ENCODE data around the gene TMED6.

The TMED6 gene

GRCh38 chr16:69351309-69352027 lies at the start of gene TMED6:
TMED6 (minus strand) TSS chr16:69351786; CDS start chr16:69351753, 33 bp downstream.
- no peak for DNase-seq (ENCODE audit: low read depth in 2 of 2)

- no peak for DNase-seq (ENCODE audit: low read depth in 2 of 2)
These were observed 47.8 kb upstream of the TMED6 start for GRCh38 chr16:69399361-69399760.

GRCh38 chr16:69397821-69398521 lies 46.4 kb upstream of the TMED6 start:
- DNase-seq (ENCODE audit: low read depth in 2 of 2) = no peak

DNA sequence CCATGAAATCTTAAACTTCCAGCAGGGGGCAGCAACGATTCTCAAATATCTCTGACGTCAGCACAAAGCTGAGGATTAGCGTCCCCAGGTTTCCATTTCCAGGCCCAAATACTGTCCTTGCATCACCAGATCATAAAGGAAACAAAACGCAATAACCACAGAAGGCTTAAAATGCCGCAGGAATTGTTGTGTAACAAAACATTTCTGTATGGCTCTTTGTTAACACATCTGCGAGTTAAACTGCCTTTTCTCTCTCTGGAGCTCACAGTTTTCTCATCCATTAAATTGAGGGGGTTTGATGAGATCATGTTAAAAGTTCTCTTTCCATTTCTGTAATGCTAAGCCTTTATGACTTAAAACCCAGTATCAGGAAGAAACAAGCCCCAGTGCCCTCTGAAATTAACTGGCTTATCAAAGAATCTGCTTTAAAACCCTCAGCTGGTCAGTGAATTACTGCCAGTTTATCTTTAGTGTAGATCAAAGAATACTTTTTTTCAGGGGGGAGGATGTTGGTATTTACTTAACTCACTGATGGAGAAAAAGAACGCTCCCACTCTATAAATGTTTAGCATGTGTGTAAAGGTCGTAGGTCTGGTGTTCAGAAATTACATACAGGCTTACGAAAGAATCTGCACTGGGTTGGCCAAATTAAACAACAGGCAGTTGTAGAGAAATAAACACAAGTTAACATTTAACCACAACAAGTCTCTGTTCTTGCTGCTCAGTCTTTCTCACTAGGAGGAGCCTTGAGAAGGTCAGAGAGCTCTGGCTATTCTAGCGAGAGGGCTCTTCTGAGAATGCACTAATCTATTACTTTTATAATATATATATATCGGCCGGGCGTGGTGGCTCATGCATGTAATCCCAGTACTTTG lies 44.8 kb upstream of the TMED6 start:
- DNase-seq (ENCODE audit: low read depth in 2 of 2) = peak; percentile 18 to 35

GRCh38 chr16:69395859-69396186 lies 44.2 kb upstream of the TMED6 start:
- no peak for DNase-seq (ENCODE audit: low read depth in 2 of 2)

DNA sequence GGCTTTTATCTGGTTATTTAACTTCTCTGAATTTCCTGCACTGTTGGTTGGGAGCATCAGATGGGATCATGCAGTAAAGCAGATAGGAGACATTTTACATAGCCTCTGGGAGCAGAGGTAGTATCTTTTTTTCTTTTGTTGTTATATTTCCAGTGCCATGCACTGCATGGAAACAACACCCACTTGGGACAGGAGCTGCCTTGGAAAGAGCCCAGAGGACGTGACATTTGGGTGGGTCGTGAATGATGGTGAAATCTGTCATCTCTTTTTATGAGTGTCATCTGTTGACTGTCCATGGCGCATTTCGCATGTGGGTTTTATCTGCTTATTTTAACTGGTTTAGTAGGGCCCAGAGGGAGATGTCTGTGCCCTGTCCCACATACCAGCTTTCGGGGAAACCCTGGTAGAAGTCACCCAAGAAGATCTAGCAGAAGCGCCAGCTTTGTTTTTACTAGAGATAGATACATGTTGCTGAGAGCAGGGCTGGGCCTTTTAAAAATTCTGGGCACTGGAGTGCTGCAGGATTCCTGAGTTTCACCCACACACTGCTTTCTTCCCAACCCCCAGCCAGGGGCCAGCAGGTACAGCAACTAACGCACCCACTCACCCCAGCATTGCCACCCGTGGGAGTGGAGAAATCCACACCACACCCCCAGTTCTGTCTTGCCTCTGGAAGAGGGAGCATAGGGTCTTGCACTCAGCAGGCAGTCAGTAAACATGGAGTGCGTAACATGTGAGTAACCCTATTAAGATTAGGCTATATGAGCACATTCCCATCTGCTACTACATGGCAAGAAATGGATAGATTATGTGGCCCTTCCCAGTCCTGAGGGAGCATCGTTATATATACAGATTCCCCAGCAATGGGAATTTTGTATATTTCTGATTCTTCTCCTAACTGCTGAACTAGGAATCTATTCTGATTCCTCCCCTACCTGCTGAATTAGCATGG lies 42.6 kb upstream of the TMED6 start:
- no peak for DNase-seq (ENCODE audit: low read depth in 2 of 2)

DNA sequence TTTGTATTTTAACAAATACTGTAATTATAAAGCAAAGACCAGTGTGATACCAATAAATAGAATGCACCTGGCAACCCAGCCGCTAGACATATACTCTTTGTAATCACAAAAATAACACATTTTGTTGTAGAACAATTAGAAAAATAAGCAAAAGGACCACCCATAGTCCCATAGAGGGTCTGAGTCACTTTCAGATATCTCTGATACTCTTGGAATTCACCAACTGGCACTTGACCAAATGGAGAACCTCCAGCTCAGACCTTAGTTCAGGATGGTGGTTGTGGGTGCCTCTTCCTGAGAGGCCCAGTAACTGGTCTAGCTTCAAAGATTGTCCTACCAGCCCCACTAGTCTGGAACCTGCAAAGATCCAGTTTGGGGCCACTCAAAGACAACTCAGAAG lies 35.0 kb upstream of the TMED6 start:
- no peak for DNase-seq (ENCODE audit: low read depth in 2 of 2)

GRCh38 chr16:69384974-69385373 lies 33.4 kb upstream of the TMED6 start:
- DNase-seq (ENCODE audit: low read depth in 2 of 2) = no peak

GRCh38 chr16:69382421-69382820 lies 30.8 kb upstream of the TMED6 start:
- DNase-seq (ENCODE audit: low read depth in 2 of 2) = no peak

DNA sequence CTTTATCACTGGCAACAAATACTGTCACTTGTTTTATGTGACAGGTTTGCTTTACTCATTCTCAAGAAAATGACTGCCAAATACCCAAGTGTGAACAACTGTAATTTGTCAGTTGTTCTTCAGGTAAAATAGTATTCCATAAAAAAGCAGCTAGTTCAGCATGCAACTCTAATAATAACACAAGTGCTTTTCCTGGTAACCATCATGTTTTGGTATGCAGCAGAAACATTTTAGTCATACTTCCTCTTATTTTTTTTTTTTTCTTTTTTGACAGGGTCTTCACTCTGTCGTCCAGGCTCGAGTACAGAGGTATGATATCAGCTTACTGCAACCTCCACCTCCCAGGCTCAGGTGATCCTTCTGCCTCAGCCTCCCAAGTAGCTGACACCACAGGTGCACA lies 29.6 kb upstream of the TMED6 start:
- no peak for DNase-seq (ENCODE audit: low read depth in 2 of 2)

GRCh38 chr16:69378760-69379159 lies 27.2 kb upstream of the TMED6 start:
- DNase-seq (ENCODE audit: low read depth in 2 of 2) = no peak

DNA sequence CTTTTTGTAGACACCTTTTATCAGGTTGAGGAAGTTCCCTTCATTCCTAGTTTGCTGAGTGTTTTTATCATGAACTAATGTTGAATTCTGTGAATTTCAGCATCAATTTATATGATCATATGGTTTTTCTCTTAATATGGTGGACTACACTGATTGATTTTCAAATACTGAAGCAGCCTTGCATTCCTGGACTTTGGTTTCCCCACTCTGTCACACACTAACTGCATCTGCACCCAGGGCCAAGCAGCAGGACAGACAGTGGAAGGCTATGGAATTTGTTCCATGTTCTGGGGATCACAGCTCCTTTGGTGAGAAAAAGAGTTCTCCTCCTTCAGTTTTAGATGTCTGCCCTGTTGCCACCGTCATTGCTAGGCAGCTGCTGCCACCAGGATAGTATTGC lies 26.4 kb upstream of the TMED6 start:
- no peak for DNase-seq (ENCODE audit: low read depth in 2 of 2)

GRCh38 chr16:69376393-69377059 lies 24.9 kb upstream of the TMED6 start:
- no peak for DNase-seq (ENCODE audit: low read depth in 2 of 2)

DNA sequence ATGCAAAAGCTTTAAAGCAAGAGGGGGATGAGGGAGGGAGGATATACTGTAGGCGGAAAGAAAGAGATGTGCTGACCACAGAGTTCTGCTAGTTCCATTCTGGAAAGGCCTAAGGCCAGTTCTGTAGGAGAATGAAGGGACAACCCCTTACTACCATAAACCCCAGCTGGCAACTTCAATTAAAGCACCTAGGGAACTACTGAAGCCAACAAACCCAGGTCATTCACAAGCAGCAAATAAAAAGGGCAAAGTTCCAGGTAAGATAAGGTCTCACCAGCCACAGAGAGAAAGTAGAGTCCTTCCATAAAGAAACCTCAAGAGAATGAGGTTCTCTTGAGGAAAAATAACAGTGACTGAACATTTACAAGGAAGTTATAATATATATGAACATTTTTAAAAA lies 21.4 kb upstream of the TMED6 start:
- DNase-seq (ENCODE audit: low read depth in 2 of 2) = no peak

DNA sequence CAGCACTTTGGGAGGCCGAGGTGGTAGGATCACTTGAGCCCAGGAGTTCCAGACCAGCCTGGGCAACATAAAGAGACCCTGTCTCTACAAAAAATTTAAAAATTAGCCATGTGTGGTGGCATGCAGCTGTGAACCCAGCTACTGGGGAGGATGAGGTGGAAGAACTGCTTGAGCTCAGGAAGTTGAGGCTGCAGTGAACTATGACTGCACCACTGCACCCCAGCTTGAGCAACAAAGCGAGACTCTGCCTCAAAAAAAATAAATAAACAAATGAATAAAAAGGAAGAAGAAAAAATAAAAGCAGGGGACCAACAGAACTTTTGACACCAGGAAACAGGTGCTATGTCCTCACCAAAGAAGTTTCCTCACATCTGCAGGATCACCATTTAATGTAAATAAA lies 20.0 kb upstream of the TMED6 start:
- DNase-seq (ENCODE audit: low read depth in 2 of 2) = no peak

GRCh38 chr16:69368866-69369265 lies 17.3 kb upstream of the TMED6 start:
- DNase-seq (ENCODE audit: low read depth in 2 of 2) = no peak

DNA sequence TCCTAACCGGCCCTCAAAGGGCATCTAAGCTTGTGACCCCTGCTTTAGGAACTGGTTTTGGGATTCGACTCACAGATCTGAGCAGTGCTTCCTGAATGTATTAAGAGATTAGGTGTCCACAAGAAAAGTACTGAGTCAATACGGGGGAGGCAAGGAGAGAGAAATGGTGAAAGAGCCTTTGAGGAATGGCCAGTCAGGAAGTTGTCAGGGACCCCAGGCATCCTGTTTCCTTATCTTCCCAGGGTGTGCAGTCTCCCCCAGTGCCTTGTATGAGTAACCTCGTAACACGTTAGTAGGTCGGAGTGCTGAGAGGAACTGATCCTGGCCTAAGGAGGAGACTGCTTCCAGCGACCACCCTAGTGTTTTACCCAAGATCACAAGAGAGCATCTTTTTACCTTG lies 16.4 kb upstream of the TMED6 start:
- no peak for DNase-seq (ENCODE audit: low read depth in 2 of 2)

- no peak for DNase-seq (ENCODE audit: low read depth in 2 of 2)
These were observed 14.8 kb upstream of the TMED6 start for GRCh38 chr16:69366431-69366830.

GRCh38 chr16:69365901-69366300 lies 14.3 kb upstream of the TMED6 start:
- DNase-seq (ENCODE audit: low read depth in 2 of 2) = no peak

DNA sequence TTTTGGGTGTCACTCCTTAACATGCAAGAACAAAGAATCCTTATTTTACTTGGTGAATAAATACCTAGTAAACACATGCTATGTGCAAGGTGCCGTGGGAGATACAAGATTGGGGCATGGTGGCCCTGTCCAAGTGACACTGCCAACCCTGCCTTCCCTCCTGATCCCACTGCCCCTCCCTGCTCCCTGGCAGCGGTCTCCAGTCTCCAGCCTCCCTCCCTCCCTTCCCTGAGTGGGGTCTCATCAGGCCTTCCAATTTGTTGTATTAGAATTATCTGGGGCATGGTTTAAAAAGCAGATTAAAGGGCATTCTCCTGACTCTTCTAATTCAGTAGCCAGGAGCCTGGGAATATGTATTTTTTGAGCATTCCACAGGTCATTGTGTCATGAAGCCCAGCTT lies 12.5 kb upstream of the TMED6 start:
- DNase-seq (ENCODE audit: low read depth in 2 of 2) = no peak

DNA sequence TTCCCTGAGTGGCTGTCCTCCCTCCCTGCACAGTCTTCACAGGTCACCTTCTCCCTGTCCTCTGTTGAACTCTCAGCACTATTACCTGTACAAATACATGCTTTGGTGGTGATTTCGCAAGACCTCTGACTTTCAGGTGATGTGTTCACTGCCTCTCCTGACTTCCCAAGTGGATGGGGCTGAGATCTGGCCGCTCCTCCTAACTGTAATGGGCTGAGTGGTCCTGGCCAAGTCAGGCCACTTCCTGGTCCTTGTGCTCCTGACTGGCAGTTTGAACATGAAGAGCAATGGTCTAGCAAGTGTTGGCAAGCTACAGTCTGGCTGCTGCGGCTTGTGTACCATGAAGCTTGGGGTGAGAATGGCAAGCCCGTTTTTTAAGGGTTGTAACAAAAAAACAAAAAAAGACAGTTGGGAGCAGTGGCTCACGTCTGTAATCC lies 11.7 kb upstream of the TMED6 start:
- no peak for DNase-seq (ENCODE audit: low read depth in 2 of 2)
